ENCODE data around the gene TEC. TPM values are rescaled to one million over a fixed set of nuclear protein-coding genes. Genes with fewer than 3 reads are reported as not detected.

The TEC gene
- total and polyA plus RNA-seq, 9 of the 15 experiments (the other 6 are each of a cell fraction or from before 2014, with no cell fraction given), result 5.3 to 14.7 (median 8.8) TPM

DNA sequence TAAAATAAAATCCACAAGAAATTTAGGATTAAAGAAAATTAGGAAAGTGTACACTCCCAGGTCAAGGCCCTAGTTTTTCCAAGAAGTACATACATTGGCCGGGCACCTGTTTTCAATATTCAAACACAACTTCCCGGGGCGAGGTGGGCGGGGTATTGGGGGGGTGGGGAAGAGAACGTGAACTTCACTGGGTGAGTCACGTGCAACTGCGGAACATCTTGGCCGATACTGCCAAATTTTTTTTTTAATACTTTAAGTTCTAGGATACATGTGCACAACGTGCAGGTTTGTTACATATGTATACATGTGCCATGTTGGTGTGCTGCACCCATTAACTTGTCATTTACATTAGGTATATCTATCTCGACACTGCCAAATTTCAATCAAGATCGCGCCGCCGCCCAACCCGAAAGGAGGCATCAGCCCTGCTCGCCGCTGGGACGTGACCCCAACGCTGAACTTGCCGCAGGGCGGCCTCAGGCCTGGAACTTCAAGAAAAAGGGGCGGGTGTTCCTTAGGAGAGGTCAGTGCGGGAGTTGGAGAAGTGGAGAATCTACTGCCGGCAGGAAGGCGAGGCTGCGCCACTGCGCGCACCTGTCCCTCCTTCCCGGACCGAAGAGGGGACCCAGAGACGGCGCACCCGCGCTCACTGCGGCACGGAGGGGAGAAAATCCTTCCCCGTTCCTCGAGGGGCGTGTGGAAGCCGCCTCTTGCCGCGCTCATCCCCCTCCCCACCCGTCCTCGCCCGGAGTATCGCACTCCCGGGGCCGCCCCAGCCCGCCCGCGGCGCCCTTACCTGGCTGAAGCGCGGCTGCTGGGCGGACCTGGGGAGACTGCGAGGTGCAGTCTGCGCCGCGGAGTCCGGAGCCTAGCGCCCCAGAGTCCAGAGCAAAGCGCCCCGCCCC, at the start of gene TEC (continued):
- TF ChIP-seq, protein P1, sequence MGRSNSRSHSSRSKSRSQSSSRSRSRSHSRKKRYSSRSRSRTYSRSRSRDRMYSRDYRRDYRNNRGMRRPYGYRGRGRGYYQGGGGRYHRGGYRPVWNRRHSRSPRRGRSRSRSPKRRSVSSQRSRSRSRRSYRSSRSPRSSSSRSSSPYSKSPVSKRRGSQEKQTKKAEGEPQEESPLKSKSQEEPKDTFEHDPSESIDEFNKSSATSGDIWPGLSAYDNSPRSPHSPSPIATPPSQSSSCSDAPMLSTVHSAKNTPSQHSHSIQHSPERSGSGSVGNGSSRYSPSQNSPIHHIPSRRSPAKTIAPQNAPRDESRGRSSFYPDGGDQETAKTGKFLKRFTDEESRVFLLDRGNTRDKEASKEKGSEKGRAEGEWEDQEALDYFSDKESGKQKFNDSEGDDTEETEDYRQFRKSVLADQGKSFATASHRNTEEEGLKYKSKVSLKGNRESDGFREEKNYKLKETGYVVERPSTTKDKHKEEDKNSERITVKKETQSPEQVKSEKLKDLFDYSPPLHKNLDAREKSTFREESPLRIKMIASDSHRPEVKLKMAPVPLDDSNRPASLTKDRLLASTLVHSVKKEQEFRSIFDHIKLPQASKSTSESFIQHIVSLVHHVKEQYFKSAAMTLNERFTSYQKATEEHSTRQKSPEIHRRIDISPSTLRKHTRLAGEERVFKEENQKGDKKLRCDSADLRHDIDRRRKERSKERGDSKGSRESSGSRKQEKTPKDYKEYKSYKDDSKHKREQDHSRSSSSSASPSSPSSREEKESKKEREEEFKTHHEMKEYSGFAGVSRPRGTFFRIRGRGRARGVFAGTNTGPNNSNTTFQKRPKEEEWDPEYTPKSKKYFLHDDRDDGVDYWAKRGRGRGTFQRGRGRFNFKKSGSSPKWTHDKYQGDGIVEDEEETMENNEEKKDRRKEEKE (IDR thresholded peaks at IDR 0.05; ENCODE audit: borderline replicate concordance in 1 of 2, control insufficient read depth in 1 of 2, low read depth in 2 of 2, low read length in 1 of 2), result no peak
- TF ChIP-seq MEIS2 (IDR thresholded peaks at IDR 0.05; ENCODE audit: partially characterized antibody), result peak; percentile 8
- TF ChIP-seq TRIM24 (IDR thresholded peaks at IDR 0.05), result peak in 1 of 2 experiments; percentile 39; a peak in 1 of 4 replicates
- TF ChIP-seq, protein P2, sequence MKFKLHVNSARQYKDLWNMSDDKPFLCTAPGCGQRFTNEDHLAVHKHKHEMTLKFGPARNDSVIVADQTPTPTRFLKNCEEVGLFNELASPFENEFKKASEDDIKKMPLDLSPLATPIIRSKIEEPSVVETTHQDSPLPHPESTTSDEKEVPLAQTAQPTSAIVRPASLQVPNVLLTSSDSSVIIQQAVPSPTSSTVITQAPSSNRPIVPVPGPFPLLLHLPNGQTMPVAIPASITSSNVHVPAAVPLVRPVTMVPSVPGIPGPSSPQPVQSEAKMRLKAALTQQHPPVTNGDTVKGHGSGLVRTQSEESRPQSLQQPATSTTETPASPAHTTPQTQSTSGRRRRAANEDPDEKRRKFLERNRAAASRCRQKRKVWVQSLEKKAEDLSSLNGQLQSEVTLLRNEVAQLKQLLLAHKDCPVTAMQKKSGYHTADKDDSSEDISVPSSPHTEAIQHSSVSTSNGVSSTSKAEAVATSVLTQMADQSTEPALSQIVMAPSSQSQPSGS (CRISPR knock-in tag; IDR thresholded peaks at IDR 0.05), result no peak
- peak; percentile 93 for TF ChIP-seq ZEB2 (IDR thresholded peaks at IDR 0.05)
- TF ChIP-seq, protein P3, sequence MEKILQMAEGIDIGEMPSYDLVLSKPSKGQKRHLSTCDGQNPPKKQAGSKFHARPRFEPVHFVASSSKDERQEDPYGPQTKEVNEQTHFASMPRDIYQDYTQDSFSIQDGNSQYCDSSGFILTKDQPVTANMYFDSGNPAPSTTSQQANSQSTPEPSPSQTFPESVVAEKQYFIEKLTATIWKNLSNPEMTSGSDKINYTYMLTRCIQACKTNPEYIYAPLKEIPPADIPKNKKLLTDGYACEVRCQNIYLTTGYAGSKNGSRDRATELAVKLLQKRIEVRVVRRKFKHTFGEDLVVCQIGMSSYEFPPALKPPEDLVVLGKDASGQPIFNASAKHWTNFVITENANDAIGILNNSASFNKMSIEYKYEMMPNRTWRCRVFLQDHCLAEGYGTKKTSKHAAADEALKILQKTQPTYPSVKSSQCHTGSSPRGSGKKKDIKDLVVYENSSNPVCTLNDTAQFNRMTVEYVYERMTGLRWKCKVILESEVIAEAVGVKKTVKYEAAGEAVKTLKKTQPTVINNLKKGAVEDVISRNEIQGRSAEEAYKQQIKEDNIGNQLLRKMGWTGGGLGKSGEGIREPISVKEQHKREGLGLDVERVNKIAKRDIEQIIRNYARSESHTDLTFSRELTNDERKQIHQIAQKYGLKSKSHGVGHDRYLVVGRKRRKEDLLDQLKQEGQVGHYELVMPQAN (IDR thresholded peaks at IDR 0.05; ENCODE audit: borderline replicate concordance), result 0 out of 2 replicates have a peak, but pooled peaks have one; percentile 62
- TF ChIP-seq NRF1 (conservative IDR thresholded peaks at IDR 0.05 in 1 of 2, IDR thresholded peaks at IDR 0.05 in 1 of 2), result peak in 1 of 2 experiments; percentile 24; a peak in 2 of 4 replicates
- no peak for TF ChIP-seq ZNF124 (CRISPR knock-in tag; IDR thresholded peaks at IDR 0.05)
- TF ChIP-seq ZSCAN32 (CRISPR knock-in tag; IDR thresholded peaks at IDR 0.05), result no peak
- TF ChIP-seq CBX3 (IDR thresholded peaks at IDR 0.05; ENCODE audit: borderline replicate concordance in 1 of 2, low read length in 2 of 2), result 0 out of 3 replicates have a peak, but pooled peaks of 1 of the 2 experiments have one; percentile 34
- TF ChIP-seq WHSC1 (IDR thresholded peaks at IDR 0.05; ENCODE audit: low read length), result no peak
- TF ChIP-seq, protein P4, sequence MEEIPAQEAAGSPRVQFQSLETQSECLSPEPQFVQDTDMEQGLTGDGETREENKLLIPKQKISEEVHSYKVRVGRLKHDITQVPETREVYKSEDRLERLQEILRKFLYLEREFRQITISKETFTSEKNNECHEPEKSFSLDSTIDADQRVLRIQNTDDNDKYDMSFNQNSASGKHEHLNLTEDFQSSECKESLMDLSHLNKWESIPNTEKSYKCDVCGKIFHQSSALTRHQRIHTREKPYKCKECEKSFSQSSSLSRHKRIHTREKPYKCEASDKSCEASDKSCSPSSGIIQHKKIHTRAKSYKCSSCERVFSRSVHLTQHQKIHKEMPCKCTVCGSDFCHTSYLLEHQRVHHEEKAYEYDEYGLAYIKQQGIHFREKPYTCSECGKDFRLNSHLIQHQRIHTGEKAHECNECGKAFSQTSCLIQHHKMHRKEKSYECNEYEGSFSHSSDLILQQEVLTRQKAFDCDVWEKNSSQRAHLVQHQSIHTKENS (CRISPR knock-in tag; IDR thresholded peaks at IDR 0.05), result no peak
- TF ChIP-seq MYC (IDR thresholded peaks at IDR 0.05; ENCODE audit: low read depth, low read length), result no peak; the same call in 1 of the 2 replicates
- TF ChIP-seq MYC (CRISPR knock-in tag; IDR thresholded peaks at IDR 0.05; ENCODE audit: borderline replicate concordance, low read depth), result 0 out of 2 replicates have a peak, but pooled peaks have one; percentile 37
- TF ChIP-seq ZC3H8 (IDR thresholded peaks at IDR 0.05), result no peak
- TF ChIP-seq ZNF79 (CRISPR knock-in tag; IDR thresholded peaks at IDR 0.05; ENCODE audit: low read depth), result no peak
- TF ChIP-seq CTBP1 (IDR thresholded peaks at IDR 0.05; ENCODE audit: borderline replicate concordance), result peak; percentile 88
- TF ChIP-seq JUND (IDR thresholded peaks at IDR 0.05; ENCODE audit: borderline replicate concordance, low read depth, low read length), result no peak; the same call in 1 of the 2 replicates
- no peak for TF ChIP-seq JUND (tag; IDR thresholded peaks at IDR 0.05; ENCODE audit: borderline replicate concordance, low read depth, low read length)
- no peak for TF ChIP-seq ARNT (IDR thresholded peaks at IDR 0.05)

Measured in K562 (cell line).